Stimulated activated naive B cell treated with anti-CD40 and anti-IgM and Interleukin-4, amounts not matched to agents 10 μg/mL and 1 μg/mL and 100 μg/mL, for 72 hours (primary cell): Measurements from ENCODE around the gene WASF2.
A peak's percentile ranks its signal among the peaks of the same experiment; 100 is the strongest.

Source experiments
- ATAC-seq, 2 donors: fragments of 150-1000 bp; cut with Tn5 transposase; replicated peaks; 2 replicates each; pipeline ENCODE4 v1.10.0; 2021; ENCODE audit warnings: moderate library complexity in 1 of 2
- DNase-seq: peaks from one replicate; pipeline ENCODE4 v3.0.0; 2021
- H3K27ac Mint-ChIP-seq: one replicate; pipeline ENCODE4 v1.8.0; 2022; ENCODE audit warnings: mild to moderate bottlenecking, mixed read lengths
- H3K27me3 Mint-ChIP-seq, 2 donors: one replicate each; pipeline ENCODE4 v1.8.0; 2022; ENCODE audit warnings: mixed read lengths in 2 of 2
- H3K36me3 Mint-ChIP-seq, 2 donors: one replicate each; pipeline ENCODE4 v1.8.0; 2022; ENCODE audit warnings: mixed read lengths in 2 of 2, mild to moderate bottlenecking in 1 of 2
- H3K4me1 Mint-ChIP-seq, 2 donors: one replicate each; pipeline ENCODE4 v1.8.0; 2022; ENCODE audit warnings: mixed read lengths in 2 of 2, mild to moderate bottlenecking in 1 of 2
- H3K4me3 Mint-ChIP-seq, 2 donors: one replicate each; pipeline ENCODE4 v1.8.0; 2022; ENCODE audit warnings: mild to moderate bottlenecking in 2 of 2, mixed read lengths in 2 of 2, moderate library complexity in 1 of 2
- H3K9me3 Mint-ChIP-seq, 2 donors: one replicate each; pipeline ENCODE4 v1.8.0; 2022; ENCODE audit warnings: mixed read lengths in 2 of 2, mild to moderate bottlenecking in 1 of 2

The WASF2 gene

GRCh38 chr1:27377760-27378495, 112.0 kb downstream of the WASF2 start:
- H3K4me3 Mint-ChIP-seq = no peak overlapping the region
- H3K36me3 Mint-ChIP-seq = no peaks in the 10 kb centered on the region
- H3K27ac Mint-ChIP-seq = no peak overlapping the region
- H3K9me3 Mint-ChIP-seq = no peaks in the 10 kb centered on the region
- H3K27me3 Mint-ChIP-seq = no peaks in the 10 kb centered on the region
- DNase-seq (no peak), ATAC-seq (no peak)
- H3K4me1 Mint-ChIP-seq = peaks cover 12 to 16% of the 10 kb centered on the region in 2 donors

- ATAC-seq (no peak), DNase-seq (no peak)
- Mint-ChIP-seq H3K36me3 (no peaks in the 10 kb centered on the region), H3K27me3 (no peaks in the 10 kb centered on the region), H3K4me3 (no peak within 1 kb of the TSS), H3K9me3 (no peaks in the 10 kb centered on the region), H3K4me1 (peaks cover 15 to 32% of the 10 kb centered on the region in 2 donors), H3K27ac (peak within 1 kb of the TSS; percentile 72)
These were observed 115.4 kb downstream of the WASF2 start, which contains the start of gene FCN3 for GRCh38 chr1:27374362-27375086. Gene FCN3, minus strand, starts transcription at chr1:27374824. Its CDS starts 6 bp downstream, at chr1:27374818.

- no peaks in the 10 kb centered on the region for H3K36me3 Mint-ChIP-seq
- peak overlapping the region; percentile 72 for H3K27ac Mint-ChIP-seq
- DNase-seq = no peak
- H3K27me3 Mint-ChIP-seq = no peaks in the 10 kb centered on the region
- no peak for ATAC-seq
- H3K4me1 Mint-ChIP-seq = peaks cover 23 to 41% of the 10 kb centered on the region in 2 donors
- no peak overlapping the region for H3K4me3 Mint-ChIP-seq
- no peaks in the 10 kb centered on the region for H3K9me3 Mint-ChIP-seq
These were observed 116.9 kb downstream of the WASF2 start for GRCh38 chr1:27372808-27373690.

GRCh38 chr1:27372022-27372807, 117.8 kb downstream of the WASF2 start:
- Mint-ChIP-seq H3K27me3 (no peaks in the 10 kb centered on the region), H3K4me1 (peaks cover 27 to 45% of the 10 kb centered on the region in 2 donors), H3K9me3 (no peaks in the 10 kb centered on the region), H3K27ac (no peak overlapping the region), H3K4me3 (no peak overlapping the region), H3K36me3 (no peaks in the 10 kb centered on the region)
- ATAC-seq = no peak
- no peak for DNase-seq

- peak; percentile 23 to 34 for ATAC-seq
- peak overlapping the region in 1 of 2 donors; percentile 17 for H3K4me3 Mint-ChIP-seq
- peaks cover 45 to 70% of the 10 kb centered on the region in 2 donors for H3K4me1 Mint-ChIP-seq
- H3K27ac Mint-ChIP-seq = peak overlapping the region; percentile 89
- H3K27me3 Mint-ChIP-seq = no peaks in the 10 kb centered on the region
- no peak for DNase-seq
- H3K9me3 Mint-ChIP-seq = no peaks in the 10 kb centered on the region
- no peaks in the 10 kb centered on the region for H3K36me3 Mint-ChIP-seq
These were observed 120.9 kb downstream of the WASF2 start for GRCh38 chr1:27368869-27369582.

- no peak for DNase-seq
- no peak for ATAC-seq
- no peaks in the 10 kb centered on the region for H3K36me3 Mint-ChIP-seq
- no peaks in the 10 kb centered on the region for H3K9me3 Mint-ChIP-seq
- no peaks in the 10 kb centered on the region for H3K27me3 Mint-ChIP-seq
- H3K4me3 Mint-ChIP-seq = peak overlapping the region; percentile 71 to 81
- H3K4me1 Mint-ChIP-seq = peaks cover 45 to 68% of the 10 kb centered on the region in 2 donors
- no peak overlapping the region for H3K27ac Mint-ChIP-seq
These were observed 122.8 kb downstream of the WASF2 start for GRCh38 chr1:27367160-27367650.

- Mint-ChIP-seq H3K4me3 (peak within 1 kb of the TSS; percentile 84), H3K4me1 (peaks cover 42 to 62% of the 10 kb centered on the region in 2 donors), H3K36me3 (no peaks in the 10 kb centered on the region), H3K9me3 (no peaks in the 10 kb centered on the region), H3K27me3 (no peaks in the 10 kb centered on the region), H3K27ac (peak within 1 kb of the TSS; percentile 53)
- DNase-seq = no peak
- peak; percentile 22 to 32 for ATAC-seq
These were observed 123.4 kb downstream of the WASF2 start, which contains the start of gene MAP3K6 for GRCh38 chr1:27366411-27367159. Gene MAP3K6, minus strand, starts transcription at chr1:27366961. Its CDS starts 364 bp downstream, at chr1:27366597.

- peaks cover 43 to 59% of the 10 kb centered on the region in 2 donors for H3K4me1 Mint-ChIP-seq
- peak overlapping the region; percentile 84 for H3K4me3 Mint-ChIP-seq
- H3K27ac Mint-ChIP-seq = peak overlapping the region; percentile 53
- H3K27me3 Mint-ChIP-seq = no peaks in the 10 kb centered on the region
- peak; percentile 70 to 71 for ATAC-seq
- no peaks in the 10 kb centered on the region for H3K36me3 Mint-ChIP-seq
- DNase-seq = peak; percentile 74
- H3K9me3 Mint-ChIP-seq = no peaks in the 10 kb centered on the region
These were observed 123.9 kb downstream of the WASF2 start for GRCh38 chr1:27366113-27366410.

- peak; percentile 56 to 68 for ATAC-seq
- Mint-ChIP-seq H3K27ac (peak overlapping the region; percentile 53), H3K4me1 (peaks cover 47 to 59% of the 10 kb centered on the region in 2 donors), H3K27me3 (no peaks in the 10 kb centered on the region), H3K36me3 (no peaks in the 10 kb centered on the region), H3K9me3 (no peaks in the 10 kb centered on the region), H3K4me3 (peak overlapping the region; percentile 84)
- DNase-seq = peak; percentile 63
These were observed 124.4 kb downstream of the WASF2 start for GRCh38 chr1:27365372-27366112.

GRCh38 chr1:27364696-27365371, 125.1 kb downstream of the WASF2 start:
- DNase-seq (no peak), ATAC-seq (no peak)
- Mint-ChIP-seq H3K27me3 (no peaks in the 10 kb centered on the region), H3K4me1 (peaks cover 50 to 57% of the 10 kb centered on the region in 2 donors), H3K27ac (no peak overlapping the region), H3K4me3 (peak overlapping the region; percentile 84), H3K36me3 (no peaks in the 10 kb centered on the region), H3K9me3 (no peaks in the 10 kb centered on the region)

GRCh38 chr1:27363766-27364695, 125.9 kb downstream of the WASF2 start:
- Mint-ChIP-seq H3K27ac (no peak overlapping the region), H3K36me3 (no peaks in the 10 kb centered on the region), H3K27me3 (no peaks in the 10 kb centered on the region), H3K9me3 (no peaks in the 10 kb centered on the region), H3K4me3 (peak overlapping the region in 1 of 2 donors; percentile 34), H3K4me1 (peaks cover 50 to 57% of the 10 kb centered on the region in 2 donors)
- DNase-seq (no peak), ATAC-seq (no peak)
